GM20431 (cell line): ENCODE data around the gene CRTAC1.

Source experiments
- in situ Hi-C: fragments of 300-500 bp; cut with MseI, MboI; formaldehyde crosslinking; loops from one replicate; pipeline ENCODE4 v1.15.0; 2020; ENCODE audit warnings: low sequenced_read_pairs; ENCODE audit not compliant: unreplicated experiment

Gene CRTAC1

DNA sequence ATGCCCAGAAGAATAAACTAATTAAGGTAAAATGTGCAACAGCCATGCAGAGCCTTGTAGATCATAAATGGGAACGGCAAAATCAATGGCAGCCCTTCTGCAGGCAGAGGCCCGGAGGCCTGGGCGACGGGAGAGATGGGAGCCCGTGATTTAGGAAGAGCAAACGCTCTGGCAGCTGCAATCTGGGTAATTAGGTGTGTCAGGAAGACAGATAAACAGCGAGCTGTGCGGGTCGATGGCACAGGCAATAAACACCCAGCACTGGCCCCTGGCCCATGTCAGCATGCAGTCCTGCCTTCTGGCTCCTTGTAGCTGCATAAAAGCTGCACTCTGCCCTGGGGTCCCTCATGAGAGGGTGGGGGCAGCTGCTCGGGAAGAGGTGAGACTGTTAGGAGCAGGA, 102.8 kb downstream of the CRTAC1 start:
- in situ Hi-C loops: no loop called here

GRCh38 chr10:97926055-97926454, 104.4 kb downstream of the CRTAC1 start:
- in situ Hi-C loops: no loop called here

DNA sequence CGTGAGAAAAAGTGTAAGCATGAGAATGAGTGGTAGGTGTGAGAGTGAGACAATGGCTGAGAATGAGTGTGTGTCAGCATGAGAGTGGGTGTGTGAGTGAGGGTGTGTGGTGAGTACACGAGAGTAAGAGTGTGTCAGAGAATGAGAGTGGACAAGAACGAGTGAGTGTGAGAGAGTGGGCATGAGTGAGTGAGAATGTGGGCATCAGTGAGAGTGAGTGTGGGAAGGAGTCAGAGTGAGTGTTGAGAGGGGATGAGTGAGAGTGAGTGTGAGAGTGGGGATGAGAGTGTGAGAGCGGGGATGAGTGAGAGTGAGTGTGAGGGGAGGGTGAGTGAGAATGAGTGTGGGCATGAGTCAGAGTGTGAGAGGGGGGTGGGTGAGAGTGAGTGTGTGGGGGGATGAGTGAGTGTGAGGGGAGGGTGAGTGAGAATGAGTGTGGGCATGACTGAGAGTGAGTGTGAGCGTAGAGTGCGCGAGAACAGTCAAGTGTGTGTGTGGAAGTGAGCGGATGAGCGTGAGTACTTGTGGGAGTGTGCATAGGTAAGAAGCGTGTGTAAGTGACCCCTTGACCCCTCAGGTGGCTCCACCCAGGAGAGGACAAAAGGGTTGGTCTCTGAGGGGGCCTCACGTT, 105.0 kb downstream of the CRTAC1 start:
- in situ Hi-C loops: no loop called here

DNA sequence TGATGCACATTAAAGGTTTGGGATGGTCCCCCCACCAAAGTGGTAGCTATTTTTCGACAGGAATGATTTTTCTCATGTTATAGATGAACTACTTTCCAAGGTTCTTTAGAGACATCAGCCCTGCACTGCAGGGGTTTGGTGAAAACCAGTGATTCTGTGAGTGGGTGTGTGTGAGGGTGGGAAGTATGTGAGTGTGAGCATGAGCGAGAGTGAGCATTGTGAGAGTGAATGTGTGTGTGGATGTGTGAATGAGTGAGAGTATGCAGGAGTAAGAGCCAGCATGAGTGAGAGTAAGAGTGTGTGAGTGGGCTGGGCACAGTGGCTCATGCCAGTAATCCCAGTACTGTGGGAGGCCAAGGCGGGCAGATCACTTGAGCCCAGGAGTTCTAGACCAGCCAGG, 105.7 kb downstream of the CRTAC1 start:
- in situ Hi-C loops: no loop called here

- in situ Hi-C loops: no loop called here
Measured at GRCh38 chr10:97923476-97923875, 106.9 kb downstream of the CRTAC1 start.

GRCh38 chr10:97923057-97923456, 107.4 kb downstream of the CRTAC1 start:
- in situ Hi-C loops: no loop called here

DNA sequence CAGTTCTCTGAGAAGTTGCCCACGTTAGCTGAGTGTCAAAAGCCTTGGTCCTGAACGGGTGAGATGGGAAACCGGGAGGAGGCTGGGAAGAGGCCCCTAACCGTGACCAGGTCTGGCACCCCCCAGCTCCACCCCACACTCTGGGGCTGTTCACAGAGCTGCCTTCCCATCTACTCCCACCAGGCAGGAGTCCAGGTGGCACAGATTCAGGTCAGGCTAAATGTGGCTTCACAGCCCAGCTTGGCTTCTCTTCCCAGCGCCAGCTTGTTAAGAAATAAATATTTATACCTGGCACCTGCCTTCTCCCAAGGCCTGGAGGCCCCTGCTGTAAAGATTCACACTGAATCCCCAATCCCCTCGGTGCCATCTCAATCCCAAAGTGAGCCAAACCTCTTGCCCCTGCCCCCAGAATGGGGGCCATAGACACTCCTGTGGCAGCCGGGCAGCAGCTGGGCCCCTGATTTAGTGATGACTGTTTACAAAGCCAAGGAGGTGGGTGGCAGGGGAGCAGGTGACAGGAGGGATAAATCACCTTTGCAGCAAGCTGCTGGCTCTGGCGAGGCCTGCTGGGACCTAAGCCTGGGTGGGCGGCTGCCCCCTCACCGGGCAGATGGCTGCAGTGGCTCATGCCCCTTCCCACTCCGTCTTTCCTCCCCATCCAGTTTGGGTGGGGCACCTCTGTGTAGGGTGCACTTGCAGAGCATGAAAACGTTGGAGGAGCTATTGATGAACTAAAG, 108.2 kb downstream of the CRTAC1 start:
- in situ Hi-C loops: no loop called here

- in situ Hi-C loops: no loop called here
Measured at GRCh38 chr10:97921581-97922021, 108.8 kb downstream of the CRTAC1 start.

DNA sequence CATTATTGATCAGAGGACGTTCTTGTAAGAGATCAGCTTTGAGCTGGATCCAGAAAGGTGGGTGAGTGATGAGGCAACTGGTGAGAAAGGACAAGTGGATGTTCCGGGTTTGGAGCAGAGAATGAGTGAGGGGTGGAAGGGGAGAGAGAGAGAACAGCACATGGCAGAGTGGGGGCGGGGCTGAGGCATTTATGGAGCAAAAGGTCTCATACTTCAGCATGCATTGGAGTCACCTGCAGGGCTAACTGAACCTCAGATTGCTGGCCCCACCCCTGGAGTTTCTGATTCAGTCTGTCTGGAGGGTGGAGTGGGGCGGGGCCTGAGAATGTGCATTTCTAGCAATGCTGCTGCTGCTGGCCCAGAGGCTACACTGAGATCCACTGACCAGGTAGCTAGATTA, 109.6 kb downstream of the CRTAC1 start:
- in situ Hi-C loops: no loop called here

- in situ Hi-C loops: loop anchor here (10.0 kb wide), 1 partner anchor 126 kb away; no protein-coding TSS in a partner anchor
Measured at GRCh38 chr10:97919012-97919411, 111.4 kb downstream of the CRTAC1 start.

- in situ Hi-C loops: loop anchor here (10.0 kb wide), 1 partner anchor 128 kb away; no protein-coding TSS in a partner anchor
Measured at GRCh38 chr10:97916586-97916985, 113.8 kb downstream of the CRTAC1 start.

GRCh38 chr10:97915346-97916131, 114.9 kb downstream of the CRTAC1 start:
- in situ Hi-C loops: loop anchor here (10.0 kb wide), 1 partner anchor 129 kb away; no protein-coding TSS in a partner anchor

DNA sequence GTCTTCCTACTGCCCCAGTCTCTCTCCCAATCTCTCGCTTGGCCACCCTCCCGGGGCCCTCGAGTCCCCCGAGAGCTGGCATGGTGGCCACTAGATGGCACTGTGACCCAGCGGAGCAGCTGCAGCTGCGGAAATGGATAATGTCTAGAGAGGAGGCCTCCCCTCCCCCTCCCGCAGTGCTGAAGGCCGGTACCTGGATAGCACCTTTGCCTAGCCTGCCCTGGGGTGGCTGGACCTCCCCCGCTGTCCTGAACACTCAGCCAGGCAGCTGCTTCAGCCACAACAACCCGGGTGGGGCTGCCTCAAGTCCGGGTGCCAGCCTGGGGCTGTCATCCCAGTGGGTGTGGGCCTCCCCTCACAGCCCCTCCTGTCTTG, 115.6 kb downstream of the CRTAC1 start:
- in situ Hi-C loops: loop anchor here (10.0 kb wide), 1 partner anchor 130 kb away; no protein-coding TSS in a partner anchor

DNA sequence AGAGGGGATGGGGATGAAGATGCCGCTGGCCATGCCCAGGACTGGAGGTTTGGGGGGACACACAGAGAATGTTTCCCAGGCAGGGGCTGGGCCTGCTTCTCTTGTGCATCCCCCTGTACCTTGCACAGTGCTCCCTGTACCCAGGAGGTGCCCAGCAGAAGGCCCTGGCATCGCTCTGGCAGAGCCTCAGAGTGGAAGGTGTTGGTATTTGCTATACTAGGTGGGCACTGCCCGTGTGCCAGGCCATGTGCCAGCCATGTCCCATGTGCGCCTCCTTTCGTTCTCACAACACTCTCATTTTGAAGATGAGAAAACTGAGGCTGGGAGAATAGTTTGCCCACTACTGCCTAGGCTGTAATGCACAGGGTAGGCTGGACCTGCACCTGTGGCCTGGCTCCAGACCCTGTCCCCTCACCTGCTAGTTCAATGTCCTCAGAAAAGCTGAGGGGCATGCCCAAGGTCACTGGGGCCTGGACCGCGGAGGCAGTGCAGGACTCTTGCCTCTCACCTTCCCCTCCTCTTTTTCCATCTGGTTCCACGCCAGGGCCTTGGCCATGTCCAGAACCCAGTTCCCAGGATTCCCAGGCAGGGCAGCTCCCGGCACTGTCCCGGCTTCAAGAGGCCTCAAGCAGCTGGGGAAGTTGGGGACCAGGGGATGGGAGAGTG, 116.1 kb downstream of the CRTAC1 start:
- in situ Hi-C loops: loop anchor here (10.0 kb wide), 1 partner anchor 130 kb away; no protein-coding TSS in a partner anchor

DNA sequence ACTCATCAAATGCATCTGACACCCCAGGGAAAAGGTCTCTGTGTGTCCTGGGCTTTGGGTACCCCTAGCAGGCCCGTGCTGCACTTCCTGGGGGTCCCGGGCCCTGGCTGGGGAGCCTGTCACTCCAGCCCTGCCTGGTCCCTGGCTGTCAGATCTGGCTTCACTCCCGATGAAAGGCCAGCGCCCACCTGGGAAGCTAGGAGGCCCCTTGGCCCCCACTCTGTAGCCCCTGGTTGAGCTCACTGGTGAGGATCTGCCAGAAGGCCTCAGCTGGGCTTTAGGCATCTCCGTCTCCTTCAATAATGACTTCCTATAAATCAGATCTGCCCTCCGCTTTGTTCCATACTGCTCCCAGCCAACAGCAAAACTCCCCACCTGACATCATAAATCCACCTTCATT, 116.8 kb downstream of the CRTAC1 start:
- in situ Hi-C loops: loop anchor here (10.0 kb wide), 1 partner anchor 131 kb away; no protein-coding TSS in a partner anchor

GRCh38 chr10:97913193-97913592, 117.2 kb downstream of the CRTAC1 start:
- in situ Hi-C loops: loop anchor here (10.0 kb wide), 1 partner anchor 132 kb away; no protein-coding TSS in a partner anchor

GRCh38 chr10:97911217-97911616, 119.2 kb downstream of the CRTAC1 start:
- in situ Hi-C loops: loop anchor here (10.0 kb wide), 1 partner anchor 134 kb away; no protein-coding TSS in a partner anchor

GRCh38 chr10:97910661-97911060, 119.8 kb downstream of the CRTAC1 start:
- in situ Hi-C loops: loop anchor here (10.0 kb wide), 1 partner anchor 134 kb away; no protein-coding TSS in a partner anchor

DNA sequence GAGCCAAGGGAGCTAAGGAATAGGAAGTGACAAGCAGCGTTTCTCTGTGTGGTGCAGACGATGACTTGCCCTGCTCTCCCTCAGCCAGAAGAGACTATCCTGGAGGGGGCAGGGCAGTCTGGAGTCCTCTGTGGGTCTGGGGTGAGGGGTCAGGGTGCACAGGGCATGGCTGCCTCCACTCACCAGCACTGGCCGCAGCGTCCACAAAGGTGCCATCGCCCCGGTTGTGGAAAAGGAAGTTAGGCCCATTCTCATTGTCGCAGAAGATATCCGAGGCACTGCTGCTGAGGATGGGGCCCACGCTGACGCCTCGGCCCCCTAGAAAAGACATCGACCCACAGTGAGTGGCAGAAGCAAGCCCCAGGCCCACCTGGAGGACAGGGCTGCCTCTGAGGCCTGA, 122.6 kb downstream of the CRTAC1 start:
- in situ Hi-C loops: no loop called here

DNA sequence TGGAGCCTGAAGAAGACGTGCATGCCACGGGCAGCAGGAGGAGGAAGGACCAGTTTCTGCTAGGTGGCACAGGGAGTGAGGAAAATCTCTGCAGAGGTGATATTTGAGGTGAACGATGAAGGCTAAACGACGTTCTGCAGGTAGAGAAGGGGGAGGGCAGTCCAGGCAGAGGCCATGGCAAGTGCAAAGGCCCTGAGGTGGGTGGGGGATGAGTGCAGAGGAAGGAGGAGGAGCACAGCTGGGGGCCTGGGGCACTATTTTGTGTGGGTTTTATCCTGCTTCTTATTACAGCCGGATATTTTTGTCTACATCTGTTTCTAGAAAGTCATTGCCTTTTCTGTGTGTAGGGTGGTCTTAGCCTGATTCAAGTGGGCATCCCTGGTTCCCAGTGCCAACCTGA, 123.2 kb downstream of the CRTAC1 start:
- in situ Hi-C loops: no loop called here
